ENCODE measurements around the gene MRPL38. TPM values are rescaled to one million over a fixed set of nuclear protein-coding genes. Genes with fewer than 3 reads are reported as not detected.

Gene MRPL38
- total and polyA plus RNA-seq, 2 of the 8 experiments (the other 6 are each of a cell fraction or from before 2014, with no cell fraction given): 78.4 to 125 TPM

GRCh38 chr17:75877752-75878173, 26.9 kb downstream of the MRPL38 start:
- Histone ChIP-seq H3K79me1 (ENCODE audit: low read depth, low read length) (no peaks in the 10 kb centered on the region), H2BK12ac (ENCODE audit: low read depth, low read length) (peak overlapping the region; percentile 20; the same call in 1 of the 2 replicates), H4K5ac (ENCODE audit: insufficient read length, low read depth, low read length) (no peak overlapping the region), H3K56ac (replicated peaks; ENCODE audit: insufficient read length, low read depth, low read length) (no peak overlapping the region), H3K79me2 (ENCODE audit: control insufficient read depth in 1 of 2, insufficient read depth in 2 of 2, low read length in 2 of 2) (no peaks in the 10 kb centered on the region), H3K27ac (ENCODE audit: low read depth, low read length) (no peak overlapping the region), H3K23me2 (ENCODE audit: low read depth, low read length) (peaks cover 15% of the 10 kb centered on the region; the same call in 1 of the 2 replicates), H3K27me3 (replicated peaks in 1 of 4; ENCODE audit: control insufficient read depth in 3 of 4, extremely low read depth in 1 of 4, insufficient read depth in 3 of 4, low read length in 3 of 4) (peaks cover 10 to 31% (median 24%) of the 10 kb centered on the region in 4 experiments), H4K20me1 (replicated peaks in 1 of 2; ENCODE audit: control insufficient read depth in 1 of 2, insufficient read depth in 2 of 2, low read length in 2 of 2) (peaks cover 0 to 3% of the 10 kb centered on the region in 2 experiments), H2BK15ac (ENCODE audit: low read length) (no peak overlapping the region), H2AFZ (ENCODE audit: low read length) (peak overlapping the region; percentile 58), H4K91ac (replicated peaks; ENCODE audit: insufficient read length, low read length) (no peak overlapping the region), H3K4ac (replicated peaks; ENCODE audit: insufficient read length, low read depth, low read length) (no peak overlapping the region), H3K4me1 (replicated peaks in 1 of 4; ENCODE audit: control insufficient read depth in 3 of 4, insufficient read depth in 4 of 4, low read length in 3 of 4) (peaks cover 0 to 22% (median 12%) of the 10 kb centered on the region in 4 experiments; a peak in 6 of 7 replicates), H3K4me2 (ENCODE audit: insufficient read depth in 1 of 2, low read depth in 2 of 2, low read length in 2 of 2) (peak overlapping the region; percentile 73 to 94), H3K36me3 (ENCODE audit: control insufficient read depth in 2 of 4, insufficient read depth in 4 of 4, low read length in 3 of 4) (no peaks in the 10 kb centered on the region), H3K4me3 (ENCODE audit: extremely low read depth in 1 of 4, insufficient read depth in 2 of 4, low read depth in 3 of 4, low read length in 4 of 4) (peak overlapping the region; percentile 40 to 72 (median 66)), H2AK5ac (ENCODE audit: low read depth, low read length) (no peak overlapping the region), H2BK120ac (replicated peaks; ENCODE audit: low read depth, low read length) (no peak overlapping the region), H3K14ac (ENCODE audit: insufficient read length) (no peak overlapping the region), H4K8ac (ENCODE audit: extremely low read depth, insufficient read depth, low read length) (peak overlapping the region; percentile 88), H2BK20ac (ENCODE audit: low read length) (no peak overlapping the region), H2BK5ac (ENCODE audit: low read depth, low read length) (no peak overlapping the region), H3K9ac (replicated peaks in 1 of 4; ENCODE audit: extremely low read depth in 1 of 4, low read depth in 3 of 4, low read length in 3 of 4) (peak overlapping the region in 2 of 4 experiments; percentile 6 to 53; a peak in 3 of 7 replicates), H3K9me3 (ENCODE audit: insufficient read depth in 2 of 2, low read depth in 1 of 2, low read length in 1 of 2) (no peaks in the 10 kb centered on the region), H3K23ac (ENCODE audit: insufficient read length) (no peak overlapping the region), H3K18ac (ENCODE audit: extremely low read depth, low read length) (no peak overlapping the region; the same call in 1 of the 2 replicates)
- FAIRE-seq (no peak), DNase-seq (ENCODE audit: low read depth in 1 of 2, low spot score in 2 of 2) (peak in 1 of 2 experiments; percentile 87)
- CTCF ChIA-PET (ENCODE audit: partially characterized antibody): interaction anchor here (0.6 to 11.3 kb wide), 14 partner anchors 11 to 202 kb away, joined by 3 to 157 read pairs (median 4); partner anchors contain the start of gene TRIM65
- POLR2A ChIA-PET (ENCODE audit: partially characterized antibody): interaction anchor here (1.0 to 12.1 kb wide), 13 partner anchors 11 to 113 kb away, joined by 3 to 143 read pairs (median 5); partner anchors contain the start of genes TRIM65, UNC13D and WBP2
- WGBS, 2 experiments (ENCODE audit: extremely low coverage in 1 of 2, insufficient coverage in 1 of 2, insufficient read length in 1 of 2, insufficient replicate concordance in 2 of 2, low coverage in 1 of 2, low lambda C conversion rate in 2 of 2, missing lambda C conversion rate in 1 of 2): 1% methylated on average over 47 of the region's 56 CpGs; no CpG with 5 or more reads in 1 of the 2 experiments
- TF ChIP-seq CREB1 (IDR thresholded peaks at IDR 0.05) (peak; percentile 47; the same call in 1 of the 2 replicates), SP1 (IDR thresholded peaks at IDR 0.05; ENCODE audit: low read depth, low read length) (no peak), EP300 (IDR thresholded peaks at IDR 0.05; ENCODE audit: borderline replicate concordance in 1 of 2, low read depth in 2 of 2, low read length in 2 of 2) (no peak), TEAD4 (IDR thresholded peaks at IDR 0.05; ENCODE audit: low read depth, low read length) (no peak), GABPA (IDR thresholded peaks at IDR 0.05; ENCODE audit: borderline replicate concordance, insufficient read depth, low read length) (no peak; the same call in 1 of the 2 replicates), SP4 (IDR thresholded peaks at IDR 0.05; ENCODE audit: low read length) (no peak), CBX8 (IDR thresholded peaks at IDR 0.05; ENCODE audit: borderline replicate concordance, low read depth, low read length) (no peak)
